NOMO-1 treated with dmso at 0.1 percent for 144 hours (cell line): ENCODE data around the gene KRIT1.
"Not testable (repeated sequence)": the region's sequence is repeated elsewhere in the genome, so short reads cannot be mapped to it uniquely, and the experiment has no call there.

Experiments
- DNase-seq: peaks from one replicate; lab custom pipeline; 2025; ENCODE audit not compliant: unreplicated experiment; lab: John Stamatoyannopoulos, UW

KRIT1 gene

DNA sequence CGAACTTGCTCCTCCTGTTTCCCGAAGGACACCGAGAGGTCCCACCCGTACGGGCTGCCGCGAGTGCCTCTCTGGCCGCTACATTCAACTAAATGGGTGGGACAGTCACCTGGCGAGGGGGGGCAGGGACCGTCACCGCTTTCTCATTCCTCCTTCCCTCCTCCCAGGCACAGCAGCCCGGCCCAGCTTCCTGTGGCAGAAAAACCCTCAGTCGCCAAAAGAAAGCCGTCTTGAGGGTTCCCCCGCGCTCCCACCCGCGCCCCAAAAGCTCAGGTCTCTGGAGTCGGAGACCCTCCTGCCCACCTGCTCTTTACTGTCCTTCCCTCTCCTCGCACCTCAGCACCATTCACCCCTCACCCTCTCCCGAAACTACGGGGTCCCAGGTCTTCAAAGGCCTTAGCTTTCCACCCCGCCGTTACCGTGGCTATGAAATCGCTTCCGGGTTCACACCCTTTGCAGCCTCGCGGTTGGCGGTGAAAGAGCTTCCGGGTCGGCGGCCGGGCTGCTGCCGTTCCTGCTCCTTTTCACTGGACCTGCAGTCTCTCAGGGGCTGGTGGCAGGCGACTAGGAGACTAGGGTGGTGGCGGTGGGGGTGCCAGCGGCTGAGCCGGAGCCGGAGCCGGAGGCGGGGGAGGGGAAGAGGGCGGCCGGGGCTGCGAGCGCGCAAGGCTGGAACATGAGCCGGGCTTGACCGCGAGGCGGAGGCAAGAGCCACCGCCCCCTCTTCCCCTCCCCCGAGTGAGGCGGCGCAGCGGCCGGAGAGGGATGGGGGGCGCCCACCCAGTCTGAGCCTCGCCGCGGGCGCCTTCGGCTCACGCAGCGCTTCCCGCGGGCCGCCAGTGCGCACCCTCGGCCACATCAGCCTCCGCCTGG, at the start of gene KRIT1, which contains the start of gene ANKIB1:
Gene KRIT1, minus strand, starts transcription at position 428 of the 873 bp plus-strand sequence. CDS start 3,779 bp downstream, outside the sequence.
Gene ANKIB1, plus strand, starts transcription at position 488 of the 873 bp plus-strand sequence. CDS start 49,005 bp downstream, outside the sequence.
- DNase-seq, result peak; percentile 95

GRCh38 chr7:92295391-92295790, 49.7 kb upstream of the KRIT1 start:
- no peak for DNase-seq

DNA sequence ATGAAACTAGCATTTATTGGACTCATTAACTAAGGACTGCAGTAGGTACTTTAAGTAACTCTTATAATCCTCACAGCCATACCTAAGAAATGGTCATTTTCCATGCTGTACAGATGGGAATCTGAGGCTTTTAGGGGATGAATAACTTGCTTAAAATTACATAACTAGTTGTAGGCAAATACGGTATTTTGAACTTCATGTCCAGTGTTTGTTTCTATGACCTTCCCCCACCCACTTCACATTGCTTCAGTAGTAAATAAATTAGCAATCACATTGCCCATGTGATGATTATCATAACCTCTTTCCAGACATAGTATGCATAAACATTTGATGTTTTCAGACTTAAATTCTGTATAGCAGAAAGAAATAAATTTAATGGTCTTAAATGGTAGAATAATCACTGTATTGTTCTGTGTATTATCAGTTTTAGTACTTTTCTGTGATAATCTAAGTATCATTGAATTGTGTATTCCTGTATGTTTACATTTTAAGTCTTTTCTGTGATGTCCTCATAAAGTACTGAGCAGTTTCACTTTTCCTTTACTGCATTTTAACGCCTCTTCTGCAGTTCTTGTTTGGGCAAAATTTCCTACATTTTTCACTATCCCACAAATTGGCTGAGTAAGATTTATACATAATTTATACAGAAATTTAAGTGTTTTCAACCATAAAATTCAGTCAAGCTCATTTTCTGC, 48.3 kb upstream of the KRIT1 start:
- no peak for DNase-seq

DNA sequence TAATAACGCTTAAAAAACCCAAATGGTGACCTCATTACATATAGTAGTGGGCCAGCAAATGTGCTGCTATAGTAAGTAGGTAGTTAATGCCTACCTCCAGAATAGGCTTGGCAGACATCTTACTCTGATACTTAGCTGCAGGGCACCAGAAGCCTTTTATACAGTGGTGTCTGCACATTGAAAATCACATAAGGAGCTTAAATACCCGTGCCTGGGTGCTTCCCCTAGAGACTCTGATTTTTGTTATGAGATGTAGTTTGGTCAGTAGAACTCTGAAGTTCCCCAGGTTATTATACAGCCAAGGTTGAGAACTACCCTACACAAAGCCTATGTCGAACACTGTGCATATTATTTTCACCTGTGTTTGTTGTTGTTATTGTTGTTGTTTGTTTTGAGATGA, 47.3 kb upstream of the KRIT1 start:
- DNase-seq, result no peak

- DNase-seq, result no peak
These were observed 43.6 kb upstream of the KRIT1 start for GRCh38 chr7:92289321-92289720.

- DNase-seq, result no peak
These were observed 37.2 kb upstream of the KRIT1 start for GRCh38 chr7:92282930-92283329.

DNA sequence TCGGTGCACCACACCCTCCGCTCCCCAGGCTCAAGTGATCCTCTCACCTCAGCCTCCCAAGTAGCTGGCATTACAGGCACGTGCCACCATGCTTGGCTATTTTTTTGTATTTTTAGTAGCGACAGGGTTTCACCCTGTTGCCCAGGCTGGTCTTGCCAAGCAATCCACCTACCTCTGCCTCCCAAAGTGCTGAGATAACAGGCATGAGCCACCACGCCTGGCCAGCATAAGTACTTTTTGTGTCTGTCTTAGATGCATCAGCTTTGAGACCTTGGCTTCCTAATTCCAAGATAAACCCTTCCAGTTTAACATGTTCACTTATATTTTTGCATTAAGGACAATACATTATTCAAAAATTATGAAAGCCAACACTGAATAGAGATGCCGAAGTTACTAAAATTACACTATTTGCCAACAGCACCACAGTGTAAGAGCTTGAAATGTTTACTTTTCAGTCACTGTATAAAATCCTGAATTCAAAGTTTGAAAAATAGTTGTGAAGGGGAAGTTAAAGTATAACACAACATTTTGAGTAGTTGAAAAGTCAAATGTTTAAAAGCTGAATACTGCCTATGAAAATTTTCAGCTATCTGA, 36.6 kb upstream of the KRIT1 start:
- no peak for DNase-seq

GRCh38 chr7:92281031-92281430, 35.3 kb upstream of the KRIT1 start:
- no peak for DNase-seq

GRCh38 chr7:92279396-92280031, 33.8 kb upstream of the KRIT1 start:
- no peak for DNase-seq

- DNase-seq, result peak; percentile 23
These were observed 30.7 kb upstream of the KRIT1 start for GRCh38 chr7:92276460-92276864.

DNA sequence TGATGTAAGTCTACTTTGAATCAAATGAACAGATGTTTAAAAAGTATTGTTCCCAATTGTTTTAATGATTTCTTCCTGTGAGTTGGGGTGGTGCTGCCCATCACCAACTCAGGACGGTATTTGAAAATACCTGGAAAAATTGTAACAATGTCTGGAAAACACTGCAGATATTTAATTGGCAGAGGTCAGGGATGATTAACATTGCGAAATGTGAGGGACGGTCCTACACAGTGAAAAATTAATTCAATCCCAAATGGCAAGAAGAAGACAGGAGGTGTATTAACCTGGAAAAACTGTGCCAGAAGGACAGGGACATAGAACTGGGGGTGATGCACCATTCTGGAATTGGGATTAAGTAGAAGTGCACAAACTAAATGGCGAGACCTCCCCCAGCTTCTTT, 29.6 kb upstream of the KRIT1 start:
- DNase-seq, result no peak

DNA sequence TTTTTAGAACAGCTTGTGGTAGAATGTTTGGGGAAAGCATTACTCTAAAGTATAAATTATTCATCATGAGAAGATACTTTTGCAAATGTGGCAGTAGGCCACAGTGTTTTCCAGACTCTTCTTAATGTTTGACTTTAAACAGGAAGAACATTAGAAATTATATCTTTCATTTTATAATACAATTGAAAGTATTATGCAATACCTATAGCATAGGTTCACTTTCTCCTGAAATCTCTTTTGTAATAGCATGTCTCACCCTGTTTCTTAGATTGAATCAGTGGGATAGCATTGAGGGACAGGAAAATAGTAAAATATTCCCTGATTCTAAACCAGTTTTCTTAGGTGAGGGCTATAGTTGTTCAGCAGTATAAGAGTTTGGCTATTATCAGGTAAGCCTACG, 23.2 kb upstream of the KRIT1 start:
- DNase-seq, result no peak

GRCh38 chr7:92266415-92267241, 20.9 kb upstream of the KRIT1 start:
- DNase-seq, result no peak

DNA sequence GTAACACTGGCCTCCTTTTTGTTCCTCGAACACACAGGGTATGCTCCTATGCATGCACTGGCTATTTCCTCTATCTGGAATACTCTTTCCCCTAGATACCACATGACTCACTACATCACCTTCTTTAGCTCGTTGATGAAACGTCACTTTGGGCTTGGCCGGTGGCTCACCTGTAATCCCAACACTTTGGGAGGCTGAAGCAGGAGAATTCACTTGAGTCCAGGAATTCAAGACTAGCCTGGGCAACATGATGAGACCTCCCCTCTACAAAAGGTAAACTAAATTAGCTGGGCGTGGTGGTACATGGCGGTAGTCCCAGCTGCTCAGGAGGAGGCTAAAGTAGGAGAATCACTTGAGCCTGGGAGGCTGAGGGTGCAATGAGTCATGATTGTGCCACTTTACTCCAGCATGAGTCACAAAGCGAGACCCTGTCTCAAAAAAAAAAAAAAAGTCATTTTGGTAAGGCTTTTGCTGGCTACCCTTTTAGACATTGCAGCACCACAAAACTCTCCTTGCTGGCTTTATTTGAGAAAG, 14.6 kb upstream of the KRIT1 start:
- no peak for DNase-seq

GRCh38 chr7:92259610-92260247, 14.0 kb upstream of the KRIT1 start:
- DNase-seq, result no peak

DNA sequence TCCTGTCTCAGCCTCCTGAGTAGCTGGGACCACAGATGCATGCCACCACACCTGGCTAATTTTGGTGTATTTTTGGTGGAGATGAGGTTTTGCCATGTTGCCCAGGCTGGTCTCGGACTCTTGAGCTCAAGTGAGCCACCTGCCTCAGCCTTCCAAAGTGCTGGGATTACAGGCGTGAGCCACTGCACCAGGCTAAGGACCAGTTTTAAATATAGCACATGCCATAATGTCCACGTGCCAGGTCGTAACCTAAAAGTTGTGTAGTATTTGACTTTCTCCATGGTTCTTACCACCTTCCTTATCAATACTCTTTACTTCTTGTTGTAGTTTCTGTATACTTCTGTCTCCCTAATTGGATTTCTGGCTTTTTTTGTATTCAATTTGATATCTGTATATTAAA, 13.3 kb upstream of the KRIT1 start:
- DNase-seq, result no peak

GRCh38 chr7:92255308-92255707, 9.6 kb upstream of the KRIT1 start:
- no peak for DNase-seq

- DNase-seq, result not testable (repeated sequence)
These were observed 9.1 kb upstream of the KRIT1 start for GRCh38 chr7:92254800-92255199.

DNA sequence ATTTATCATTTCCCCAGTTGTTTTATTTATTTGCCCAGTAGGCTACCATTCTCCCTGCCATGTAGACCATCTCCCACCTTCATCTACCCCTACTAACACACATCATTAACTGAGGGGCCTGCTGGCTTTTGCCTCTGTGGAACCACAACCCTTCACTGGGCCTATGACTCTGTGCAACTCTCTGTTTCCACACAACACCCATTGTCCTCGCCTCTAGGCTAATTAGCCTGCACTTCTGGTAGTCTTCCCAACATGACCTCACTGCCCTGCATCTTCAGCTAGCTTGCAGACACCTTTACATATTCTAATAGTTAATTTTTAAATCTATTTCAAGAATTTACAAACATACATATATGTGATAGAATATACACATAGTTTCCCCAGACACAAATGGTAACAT, 7.5 kb upstream of the KRIT1 start:
- no peak for DNase-seq

DNA sequence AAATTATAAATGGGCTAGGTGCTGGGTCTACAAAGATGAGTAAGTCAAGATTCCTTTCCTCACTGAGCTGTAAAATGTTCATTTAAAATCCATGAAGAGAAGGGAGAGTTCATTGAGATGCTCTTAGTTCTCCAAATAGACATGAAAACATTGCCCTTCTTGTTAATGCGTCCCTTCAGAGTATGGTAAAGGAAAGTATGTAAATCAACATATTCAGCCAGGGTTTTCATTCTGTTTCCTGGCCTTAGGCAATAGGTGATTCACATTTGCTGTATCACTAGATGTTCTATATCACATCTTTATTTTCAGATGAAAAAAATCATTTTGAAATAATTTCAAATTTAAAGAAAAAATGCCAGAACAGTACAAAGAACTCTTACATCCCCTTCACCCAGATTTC, 5.5 kb upstream of the KRIT1 start:
- DNase-seq, result no peak
